Measurements from ENCODE around the gene WNT2.

DNA sequence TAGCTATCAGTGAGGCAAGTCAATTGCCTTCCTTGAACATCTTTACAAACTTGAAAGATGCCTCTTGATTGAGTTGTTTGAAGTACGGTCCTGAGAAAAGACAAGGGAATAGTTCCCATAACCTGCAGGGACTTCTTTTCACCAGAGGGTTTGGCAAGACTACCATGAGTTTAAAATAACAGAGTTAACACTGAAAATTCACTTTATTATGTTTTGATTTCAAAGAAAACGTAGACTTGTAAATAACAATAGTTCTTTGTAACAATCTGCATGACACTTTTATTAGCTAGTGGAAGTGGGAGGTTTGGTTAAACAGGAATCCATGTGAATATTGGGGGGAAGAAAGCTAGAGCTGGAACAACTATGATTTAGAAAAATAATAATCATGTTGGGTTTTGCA is 49.5 kb downstream of the WNT2 start:
- TF ChIP-seq ELF4 (IDR thresholded peaks at IDR 0.05) (no peak), SP1 (IDR thresholded peaks at IDR 0.05) (no peak), BHLHE40 (IDR thresholded peaks at IDR 0.05; ENCODE audit: borderline replicate concordance) (no peak), FOXA1 (IDR thresholded peaks at IDR 0.05) (no peak)

All from HEK293T (cell line).